GM12878 (cell line): ENCODE results near the gene CISTR. TPM values are rescaled to one million over a fixed set of nuclear protein-coding genes. Genes with fewer than 3 reads are reported as not detected.
A peak's percentile ranks its signal among the peaks of the same experiment; 100 is the strongest.

Experiments
- ATAC-seq: fragments of 200-7000 bp; cut with Tn5 transposase; 3 replicates; pipeline ENCODE4 v1.9.1; 2020; ENCODE audit warnings: mild to moderate bottlenecking, moderate library complexity
- BruUV-seq: library from RNA; stranded (reverse); fragments of 400-500 nt; replicated peaks from 2 replicates; lab custom pipeline; 2021; lab: Mats Ljungman, UMichigan
- CTCF ChIA-PET: fragments of 300-600 bp; sonication (Branson Sonifier 250); formaldehyde crosslinking; extraction: SDS; loops from one replicate; lab custom pipeline; 2021; ENCODE audit warnings: inconsistent platforms; lab: Yijun Ruan, JAX
- POLR2A ChIA-PET: fragments of 350-600 bp; formaldehyde crosslinking; extraction: SDS; loops from one replicate; lab custom pipeline; 2021; ENCODE audit warnings: inconsistent platforms; lab: Charles Lee
- RAD21 ChIA-PET: fragments of 300-600 bp; sonication (Branson Sonifier 250); formaldehyde crosslinking; loops from one replicate; lab custom pipeline; 2023; ENCODE audit warnings: antibody characterized with exemption; ENCODE audit not compliant: unreplicated experiment; lab: Charles Lee
- SMC1A ChIA-PET: fragments of 300-600 bp; sonication (Branson Sonifier 250); formaldehyde crosslinking; loops from one replicate; lab custom pipeline; 2023; ENCODE audit not compliant: unreplicated experiment, uncharacterized antibody; lab: Charles Lee
- DNase-seq: peaks from one replicate; pipeline ENCODE4 v3.0.0-alpha.2; 2011; ENCODE audit warnings: low read depth, low spot score
- FAIRE-seq: peaks from 3 replicates; lab custom pipeline; 2011; peaks lifted over from hg19 to GRCh38; lab: Jason Lieb, UNC
- H2AFZ ChIP-seq: 2 replicates; pipeline ENCODE4 v1.6.0; 2011; ENCODE audit warnings: low read depth, low read length, control low read depth; ENCODE audit not compliant: control insufficient read depth
- H3K27ac ChIP-seq: 2 replicates; pipeline ENCODE4 v1.5.1; 2011; ENCODE audit warnings: control low read depth; ENCODE audit not compliant: control insufficient read depth, insufficient read depth
- H3K27me3 ChIP-seq, 2 experiments: replicated peaks in 1 of 2; 2 replicates each; pipeline versions ENCODE4 v1.6.0 to v1.6.1; 2011; ENCODE audit warnings: low read length in 1 of 2; ENCODE audit not compliant: control insufficient read depth in 2 of 2, insufficient read depth in 2 of 2
- H3K36me3 ChIP-seq, 2 experiments: 2 replicates each; pipeline ENCODE4 v1.5.1; 2011; ENCODE audit warnings: low read length in 1 of 2; ENCODE audit not compliant: control insufficient read depth in 2 of 2, insufficient read depth in 2 of 2
- H3K4me1 ChIP-seq: 2 replicates; pipeline ENCODE4 v1.6.1; 2011; ENCODE audit warnings: mild to moderate bottlenecking, low read length, moderate library complexity, mixed read lengths; ENCODE audit not compliant: control insufficient read depth, insufficient read depth
- H3K4me2 ChIP-seq: 2 replicates; pipeline ENCODE4 v1.6.0; 2011; ENCODE audit warnings: control low read depth; ENCODE audit not compliant: control insufficient read depth, insufficient read depth
- H3K4me3 ChIP-seq: fragments of 200-600 bp; sonication (generic); 2 replicates; pipeline ENCODE4 v1.5.1; 2016
- H3K79me2 ChIP-seq: 2 replicates; pipeline ENCODE4 v1.6.0; 2011; ENCODE audit warnings: low read length; ENCODE audit not compliant: control insufficient read depth, insufficient read depth
- H3K9ac ChIP-seq: 2 replicates; pipeline ENCODE4 v1.8.0; 2011; ENCODE audit warnings: low read length, control low read depth, mixed read lengths; ENCODE audit not compliant: control insufficient read depth, insufficient read depth
- H3K9me3 ChIP-seq: replicated peaks from 3 replicates; pipeline ENCODE4 v1.5.1; 2011; ENCODE audit warnings: mild to moderate bottlenecking, low read length; ENCODE audit not compliant: control insufficient read depth, insufficient read depth
- H4K20me1 ChIP-seq: 2 replicates; pipeline ENCODE4 v1.6.0; 2011; ENCODE audit not compliant: control insufficient read depth, insufficient read depth
- HDAC6 ChIP-seq: fragments of 200-600 bp; sonication (generic); IDR thresholded peaks from one replicate; pipeline ENCODE4 v1.8.0; 2017; ENCODE audit warnings: antibody characterized with exemption; ENCODE audit not compliant: unreplicated experiment
- HDGF ChIP-seq: fragments of 450-650 bp; IDR thresholded peaks from 2 replicates; pipeline ENCODE4 v1.6.1; 2016; ENCODE audit warnings: antibody characterized with exemption
- KLF5 ChIP-seq: fragments of 450-650 bp; IDR thresholded peaks from 2 replicates; pipeline ENCODE4 v1.6.1; 2014; ENCODE audit warnings: mild to moderate bottlenecking; ENCODE audit not compliant: partially characterized antibody
- MEF2A ChIP-seq: IDR thresholded peaks from 2 replicates; pipeline ENCODE4 v1.6.1; 2011; ENCODE audit warnings: low read depth, mild to moderate bottlenecking, low read length, moderate library complexity; ENCODE audit not compliant: insufficient read depth
- TCF12 ChIP-seq: IDR thresholded peaks from 2 replicates; pipeline ENCODE4 v1.6.1; 2011; ENCODE audit warnings: low read depth, mild to moderate bottlenecking, low read length
- ZNF622 ChIP-seq: fragments of 450-650 bp; IDR thresholded peaks from 2 replicates; pipeline ENCODE4 v1.6.1; 2017; ENCODE audit warnings: mild to moderate bottlenecking, inconsistent platforms
- WGBS: methylation state at CpG from one replicate; pipeline ENCODE4 v1.1.6; 2016; ENCODE audit warnings: low lambda C conversion rate; ENCODE audit not compliant: insufficient replicate concordance, insufficient coverage; ENCODE audit errors: missing lambda C conversion rate; 5-methylcytosine and 5-hydroxymethylcytosine counted together
- in situ Hi-C: fragments of 300-500 bp; cut with MboI; formaldehyde crosslinking; loops from 9 replicates; pipeline ENCODE4 v1.14.3; 2018; ENCODE audit warnings: mixed read lengths
- intact Hi-C: fragments of 100-400 bp; cut with micrococcal nuclease; formaldehyde crosslinking; loops from one replicate; pipeline ENCODE4 v1.14.2; 2022; ENCODE audit not compliant: unreplicated experiment
- polyA plus RNA-seq, 11 experiments: library from polyadenylated mRNA; depleted of rRNA in 4 of 11; unstranded in 6 of 11; stranded (reverse) in 5 of 11; fragments of >200 nt; fragmentation: Nextera tagmentation in 4 of 11; fragmentation: Illumina TruSeq in 1 of 11; extraction: Ambion mirVana in 4 of 11; extraction: Trizol in 1 of 11; gene quantifications; 1 replicate in 1 of 11; 2 replicates in 10 of 11; pipeline versions ENCODE4 v1.2.1 to v1.2.3, GENCODE V29; 2011 to 2016; ENCODE audit warnings: inconsistent platforms in 2 of 11, missing spikeins in 2 of 11, low read depth in 1 of 11
- total RNA-seq, 4 experiments: library from RNA; depleted of rRNA in 3 of 4; stranded (reverse); fragments of >200 nt in 3 of 4; fragmentation: Illumina TruSeq in 1 of 4; extraction: Trizol in 1 of 4; gene quantifications; 2 replicates each; pipeline versions ENCODE4 v1.2.1 to v1.2.3, GENCODE V29; 2013 to 2021
- TF ChIP-seq, protein P1 (sequence below): IDR thresholded peaks from 2 replicates; pipeline ENCODE4 v1.6.1; 2011; ENCODE audit warnings: low read depth, low read length, improper control_type of control experiment, borderline replicate concordance
- TF ChIP-seq, protein P2 (sequence below): fragments of 150-350 bp; IDR thresholded peaks from 2 replicates; pipeline ENCODE4 v1.6.1; 2014; ENCODE audit warnings: mild to moderate bottlenecking, low read depth, low read length
- TF ChIP-seq, protein P3 (sequence below): fragments of 450-650 bp; formaldehyde crosslinking; IDR thresholded peaks from 2 replicates; pipeline ENCODE4 v1.4.0; 2020; ENCODE audit warnings: mild to moderate bottlenecking, moderate library complexity
- TF ChIP-seq, protein P4 (sequence below): fragments of 450-650 bp; IDR thresholded peaks from 2 replicates; pipeline ENCODE4 v1.6.1; 2017; ENCODE audit warnings: antibody characterized with exemption, mild to moderate bottlenecking, moderate library complexity
- TF ChIP-seq, protein P5 (sequence below): IDR thresholded peaks from 2 replicates; pipeline ENCODE4 v1.6.1; 2012; ENCODE audit warnings: low read depth, low read length, improper control_type of control experiment

CISTR gene
- total and polyA plus RNA-seq, 10 of the 15 experiments (the other 5 are each of a cell fraction or from before 2014, with no cell fraction given), result 0.26 TPM; not detected in 9

DNA sequence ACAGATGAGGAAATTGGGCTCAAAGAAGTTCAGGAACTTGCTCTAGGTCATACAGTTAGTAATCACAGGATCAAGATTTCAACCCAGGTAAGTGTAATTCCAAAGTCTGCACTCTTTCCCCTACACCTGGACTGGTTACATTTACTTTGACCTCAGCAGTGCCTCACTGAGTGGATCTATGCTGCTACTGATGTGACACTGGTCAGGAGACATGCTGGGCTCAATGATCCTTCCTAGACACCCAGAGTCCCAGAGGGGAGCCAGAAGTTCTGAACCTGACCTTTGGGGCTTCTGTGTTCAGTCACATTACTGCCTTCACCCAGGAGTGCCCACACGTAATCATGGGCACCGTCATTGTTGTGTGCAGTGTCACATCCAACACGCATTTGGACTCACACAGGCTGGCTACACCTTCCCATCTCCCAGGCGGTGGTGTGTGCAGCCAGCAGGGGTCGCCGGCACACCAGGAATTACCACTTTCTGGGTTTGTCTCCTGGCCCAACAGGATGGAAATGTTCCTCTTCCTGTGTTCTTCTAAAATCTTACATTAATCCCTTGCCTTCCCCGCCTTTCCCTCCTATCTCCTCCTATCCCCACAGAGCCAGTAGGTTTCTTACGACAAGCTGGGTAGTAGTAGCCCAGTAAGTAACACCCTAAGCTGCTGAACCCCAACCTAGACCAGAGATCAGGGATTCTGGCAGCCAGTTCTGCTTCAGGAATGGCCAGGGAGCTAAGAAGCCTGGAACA is 50.1 kb downstream of the CISTR start:
- no peak overlapping the region for H2AFZ ChIP-seq
- H3K79me2 ChIP-seq, result no peaks in the 10 kb centered on the region
- peaks cover 8 to 29% of the 10 kb centered on the region in 2 experiments for H3K27me3 ChIP-seq
- WGBS, result 0% methylated on average over 8 of the region's 8 CpGs
- peak; percentile 54 for FAIRE-seq
- ChIA-PET POLR2A (no interaction called here), SMC1A (interaction anchor here (0.7 to 2.9 kb wide), 13 partner anchors 9 to 158 kb away, joined by 3 to 112 read pairs (median 4); partner anchors contain the start of gene CALCOCO1), CTCF (interaction anchor here (0.7 to 7.9 kb wide), 22 partner anchors 9 to 158 kb away, joined by 3 to 459 read pairs (median 6); partner anchors contain the start of genes ATP5MC2 and CALCOCO1), RAD21 (interaction anchor here (0.6 to 2.6 kb wide), 12 partner anchors 21 to 806 kb away, joined by 3 to 47 read pairs (median 4); partner anchors contain the start of genes ATP5MC2 and CALCOCO1)
- H3K36me3 ChIP-seq, result no peaks in the 10 kb centered on the region
- peak; percentile 20 for DNase-seq
- no peak overlapping the region for H3K4me2 ChIP-seq
- in situ Hi-C loops (loop anchor here (5.0 kb wide), 1 partner anchor 41 kb away; no protein-coding TSS in a partner anchor), intact Hi-C loops (loop anchor here (1.0 to 10.0 kb wide), 3 partner anchors 42 to 513 kb away; partner anchors contain the start of gene HOXC10)
- H4K20me1 ChIP-seq, result no peaks in the 10 kb centered on the region
- ATAC-seq, result peak; percentile 99
- H3K27ac ChIP-seq, result no peak overlapping the region
- no peaks in the 10 kb centered on the region for H3K4me1 ChIP-seq
- BruUV-seq, result no TSS peak
- H3K9ac ChIP-seq, result no peak overlapping the region
- H3K9me3 ChIP-seq, result no peaks in the 10 kb centered on the region
- H3K4me3 ChIP-seq, result no peak overlapping the region
- no peak for TF ChIP-seq HDAC6
- TF ChIP-seq, protein P1, sequence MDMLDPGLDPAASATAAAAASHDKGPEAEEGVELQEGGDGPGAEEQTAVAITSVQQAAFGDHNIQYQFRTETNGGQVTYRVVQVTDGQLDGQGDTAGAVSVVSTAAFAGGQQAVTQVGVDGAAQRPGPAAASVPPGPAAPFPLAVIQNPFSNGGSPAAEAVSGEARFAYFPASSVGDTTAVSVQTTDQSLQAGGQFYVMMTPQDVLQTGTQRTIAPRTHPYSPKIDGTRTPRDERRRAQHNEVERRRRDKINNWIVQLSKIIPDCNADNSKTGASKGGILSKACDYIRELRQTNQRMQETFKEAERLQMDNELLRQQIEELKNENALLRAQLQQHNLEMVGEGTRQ, result no peak
- no peak for TF ChIP-seq MEF2A
- TF ChIP-seq, protein P2, sequence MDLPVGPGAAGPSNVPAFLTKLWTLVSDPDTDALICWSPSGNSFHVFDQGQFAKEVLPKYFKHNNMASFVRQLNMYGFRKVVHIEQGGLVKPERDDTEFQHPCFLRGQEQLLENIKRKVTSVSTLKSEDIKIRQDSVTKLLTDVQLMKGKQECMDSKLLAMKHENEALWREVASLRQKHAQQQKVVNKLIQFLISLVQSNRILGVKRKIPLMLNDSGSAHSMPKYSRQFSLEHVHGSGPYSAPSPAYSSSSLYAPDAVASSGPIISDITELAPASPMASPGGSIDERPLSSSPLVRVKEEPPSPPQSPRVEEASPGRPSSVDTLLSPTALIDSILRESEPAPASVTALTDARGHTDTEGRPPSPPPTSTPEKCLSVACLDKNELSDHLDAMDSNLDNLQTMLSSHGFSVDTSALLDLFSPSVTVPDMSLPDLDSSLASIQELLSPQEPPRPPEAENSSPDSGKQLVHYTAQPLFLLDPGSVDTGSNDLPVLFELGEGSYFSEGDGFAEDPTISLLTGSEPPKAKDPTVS, result no peak
- TF ChIP-seq, protein P3, sequence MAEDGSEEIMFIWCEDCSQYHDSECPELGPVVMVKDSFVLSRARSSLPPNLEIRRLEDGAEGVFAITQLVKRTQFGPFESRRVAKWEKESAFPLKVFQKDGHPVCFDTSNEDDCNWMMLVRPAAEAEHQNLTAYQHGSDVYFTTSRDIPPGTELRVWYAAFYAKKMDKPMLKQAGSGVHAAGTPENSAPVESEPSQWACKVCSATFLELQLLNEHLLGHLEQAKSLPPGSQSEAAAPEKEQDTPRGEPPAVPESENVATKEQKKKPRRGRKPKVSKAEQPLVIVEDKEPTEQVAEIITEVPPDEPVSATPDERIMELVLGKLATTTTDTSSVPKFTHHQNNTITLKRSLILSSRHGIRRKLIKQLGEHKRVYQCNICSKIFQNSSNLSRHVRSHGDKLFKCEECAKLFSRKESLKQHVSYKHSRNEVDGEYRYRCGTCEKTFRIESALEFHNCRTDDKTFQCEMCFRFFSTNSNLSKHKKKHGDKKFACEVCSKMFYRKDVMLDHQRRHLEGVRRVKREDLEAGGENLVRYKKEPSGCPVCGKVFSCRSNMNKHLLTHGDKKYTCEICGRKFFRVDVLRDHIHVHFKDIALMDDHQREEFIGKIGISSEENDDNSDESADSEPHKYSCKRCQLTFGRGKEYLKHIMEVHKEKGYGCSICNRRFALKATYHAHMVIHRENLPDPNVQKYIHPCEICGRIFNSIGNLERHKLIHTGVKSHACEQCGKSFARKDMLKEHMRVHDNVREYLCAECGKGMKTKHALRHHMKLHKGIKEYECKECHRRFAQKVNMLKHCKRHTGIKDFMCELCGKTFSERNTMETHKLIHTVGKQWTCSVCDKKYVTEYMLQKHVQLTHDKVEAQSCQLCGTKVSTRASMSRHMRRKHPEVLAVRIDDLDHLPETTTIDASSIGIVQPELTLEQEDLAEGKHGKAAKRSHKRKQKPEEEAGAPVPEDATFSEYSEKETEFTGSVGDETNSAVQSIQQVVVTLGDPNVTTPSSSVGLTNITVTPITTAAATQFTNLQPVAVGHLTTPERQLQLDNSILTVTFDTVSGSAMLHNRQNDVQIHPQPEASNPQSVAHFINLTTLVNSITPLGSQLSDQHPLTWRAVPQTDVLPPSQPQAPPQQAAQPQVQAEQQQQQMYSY (CRISPR knock-in tag), result no peak
- TF ChIP-seq TCF12, result no peak
- no peak for TF ChIP-seq HDGF
- TF ChIP-seq, protein P4, sequence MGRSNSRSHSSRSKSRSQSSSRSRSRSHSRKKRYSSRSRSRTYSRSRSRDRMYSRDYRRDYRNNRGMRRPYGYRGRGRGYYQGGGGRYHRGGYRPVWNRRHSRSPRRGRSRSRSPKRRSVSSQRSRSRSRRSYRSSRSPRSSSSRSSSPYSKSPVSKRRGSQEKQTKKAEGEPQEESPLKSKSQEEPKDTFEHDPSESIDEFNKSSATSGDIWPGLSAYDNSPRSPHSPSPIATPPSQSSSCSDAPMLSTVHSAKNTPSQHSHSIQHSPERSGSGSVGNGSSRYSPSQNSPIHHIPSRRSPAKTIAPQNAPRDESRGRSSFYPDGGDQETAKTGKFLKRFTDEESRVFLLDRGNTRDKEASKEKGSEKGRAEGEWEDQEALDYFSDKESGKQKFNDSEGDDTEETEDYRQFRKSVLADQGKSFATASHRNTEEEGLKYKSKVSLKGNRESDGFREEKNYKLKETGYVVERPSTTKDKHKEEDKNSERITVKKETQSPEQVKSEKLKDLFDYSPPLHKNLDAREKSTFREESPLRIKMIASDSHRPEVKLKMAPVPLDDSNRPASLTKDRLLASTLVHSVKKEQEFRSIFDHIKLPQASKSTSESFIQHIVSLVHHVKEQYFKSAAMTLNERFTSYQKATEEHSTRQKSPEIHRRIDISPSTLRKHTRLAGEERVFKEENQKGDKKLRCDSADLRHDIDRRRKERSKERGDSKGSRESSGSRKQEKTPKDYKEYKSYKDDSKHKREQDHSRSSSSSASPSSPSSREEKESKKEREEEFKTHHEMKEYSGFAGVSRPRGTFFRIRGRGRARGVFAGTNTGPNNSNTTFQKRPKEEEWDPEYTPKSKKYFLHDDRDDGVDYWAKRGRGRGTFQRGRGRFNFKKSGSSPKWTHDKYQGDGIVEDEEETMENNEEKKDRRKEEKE, result no peak
- TF ChIP-seq, protein P5, sequence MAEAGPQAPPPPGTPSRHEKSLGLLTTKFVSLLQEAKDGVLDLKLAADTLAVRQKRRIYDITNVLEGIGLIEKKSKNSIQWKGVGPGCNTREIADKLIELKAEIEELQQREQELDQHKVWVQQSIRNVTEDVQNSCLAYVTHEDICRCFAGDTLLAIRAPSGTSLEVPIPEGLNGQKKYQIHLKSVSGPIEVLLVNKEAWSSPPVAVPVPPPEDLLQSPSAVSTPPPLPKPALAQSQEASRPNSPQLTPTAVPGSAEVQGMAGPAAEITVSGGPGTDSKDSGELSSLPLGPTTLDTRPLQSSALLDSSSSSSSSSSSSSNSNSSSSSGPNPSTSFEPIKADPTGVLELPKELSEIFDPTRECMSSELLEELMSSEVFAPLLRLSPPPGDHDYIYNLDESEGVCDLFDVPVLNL, result 0 out of 2 replicates have a peak, but pooled peaks have one; percentile 21
- no peak for TF ChIP-seq KLF5
- no peak for TF ChIP-seq ZNF622
